Body of pancreas (tissue), 4 donors: ENCODE measurements around the gene NOS1. TPM values are rescaled to one million over a fixed set of nuclear protein-coding genes. Genes with fewer than 3 reads are reported as not detected.

Source experiments
- ATAC-seq: fragments of 150-250 bp; one replicate; pipeline ENCODE4 v1.9.1; 2016
- DNase-seq, 4 donors: peaks; one replicate each; pipeline ENCODE4 v3.0.0-alpha.2; 2019
- H3K27ac ChIP-seq, 4 donors: fragments of 200-600 bp; sonication (generic); 1 replicate in 3 of 4; 2 replicates in 1 of 4; pipeline versions ENCODE4 v1.5.1 to v1.6.1; 2016 to 2019; ENCODE audit warnings: mild to moderate bottlenecking in 1 of 4, mixed read lengths in 1 of 4, moderate library complexity in 1 of 4
- H3K27me3 ChIP-seq, 2 donors: fragments of 200-600 bp; sonication (generic); one replicate each; pipeline ENCODE4 v1.6.0; 2016; ENCODE audit warnings: mild to moderate bottlenecking in 1 of 2
- H3K36me3 ChIP-seq, 2 donors: fragments of 200-600 bp; sonication (generic); replicated peaks in 1 of 2; 2 replicates each; pipeline ENCODE4 v1.5.1; 2016; ENCODE audit warnings: low read depth in 2 of 2; ENCODE audit not compliant: insufficient read depth in 1 of 2
- H3K4me1 ChIP-seq: fragments of 200-600 bp; sonication (generic); one replicate; pipeline ENCODE4 v1.6.0; 2016
- H3K4me3 ChIP-seq, 2 donors: fragments of 200-600 bp; sonication (generic); 1 replicate in 1 of 2; 2 replicates in 1 of 2; pipeline ENCODE4 v1.5.1; 2016 to 2019
- H3K9me3 ChIP-seq, 3 donors: fragments of 200-600 bp; sonication (generic); 1 replicate in 2 of 3; 2 replicates in 1 of 3; pipeline ENCODE4 v1.5.1; 2016
- POLR2A ChIP-seq, 3 donors: fragments of 450-650 bp; IDR thresholded peaks; one replicate each; pipeline ENCODE4 v1.6.1; 2016; ENCODE audit warnings: antibody characterized with exemption in 3 of 3, mild to moderate bottlenecking in 2 of 3
- WGBS, 2 donors: methylation state at CpG; one replicate each; pipeline ENCODE4 v1.1.5; 2017; 5-methylcytosine and 5-hydroxymethylcytosine counted together
- intact Hi-C: fragments of 100-400 bp; cut with DNase I; formaldehyde crosslinking; loops from one replicate; pipeline ENCODE4 v1.15.1; 2023
- total RNA-seq, 2 donors: library from RNA; depleted of rRNA; stranded (reverse); fragments of >200 nt; gene quantifications; one replicate each; pipeline ENCODE4 v1.1.0, GENCODE V29; 2016
- TF ChIP-seq, protein P1 (sequence below), 7 experiments: fragments of 450-650 bp in 4 of 7; fragments of 200-600 bp in 3 of 7; sonication (generic) in 3 of 7; IDR thresholded peaks; one replicate each; pipeline ENCODE4 v1.5.1; 2016 to 2019; ENCODE audit warnings: antibody characterized with exemption in 7 of 7

Gene NOS1
- total RNA-seq, 2 donors from 2014 or later = 0.78 to 12.9 TPM

DNA sequence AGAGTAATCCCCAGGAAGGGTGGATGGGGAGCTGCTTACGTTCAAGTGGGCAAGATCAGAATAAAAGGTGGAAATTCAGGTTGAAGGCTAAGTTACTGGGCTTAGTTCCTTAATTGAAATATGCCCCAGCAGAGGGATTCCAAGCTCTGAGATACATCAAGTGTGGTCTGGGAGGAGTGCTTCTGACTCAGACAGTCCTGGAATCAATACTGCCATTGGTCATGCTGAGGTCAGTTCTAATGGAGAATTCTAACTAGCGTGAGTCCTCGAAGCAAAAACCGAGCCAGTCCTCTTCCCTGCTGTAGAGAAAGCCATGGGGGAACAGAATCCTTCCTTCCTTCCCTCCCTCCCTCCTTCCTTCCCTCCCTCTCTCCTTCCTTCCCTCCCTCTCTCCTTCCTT is 39.9 kb downstream of the NOS1 start:
- no peaks in the 10 kb centered on the region for H3K27me3 ChIP-seq
- no peak overlapping the region for H3K4me3 ChIP-seq
- H3K4me1 ChIP-seq = no peaks in the 10 kb centered on the region
- DNase-seq (no peak), ATAC-seq (no peak)
- TF ChIP-seq, protein P1, sequence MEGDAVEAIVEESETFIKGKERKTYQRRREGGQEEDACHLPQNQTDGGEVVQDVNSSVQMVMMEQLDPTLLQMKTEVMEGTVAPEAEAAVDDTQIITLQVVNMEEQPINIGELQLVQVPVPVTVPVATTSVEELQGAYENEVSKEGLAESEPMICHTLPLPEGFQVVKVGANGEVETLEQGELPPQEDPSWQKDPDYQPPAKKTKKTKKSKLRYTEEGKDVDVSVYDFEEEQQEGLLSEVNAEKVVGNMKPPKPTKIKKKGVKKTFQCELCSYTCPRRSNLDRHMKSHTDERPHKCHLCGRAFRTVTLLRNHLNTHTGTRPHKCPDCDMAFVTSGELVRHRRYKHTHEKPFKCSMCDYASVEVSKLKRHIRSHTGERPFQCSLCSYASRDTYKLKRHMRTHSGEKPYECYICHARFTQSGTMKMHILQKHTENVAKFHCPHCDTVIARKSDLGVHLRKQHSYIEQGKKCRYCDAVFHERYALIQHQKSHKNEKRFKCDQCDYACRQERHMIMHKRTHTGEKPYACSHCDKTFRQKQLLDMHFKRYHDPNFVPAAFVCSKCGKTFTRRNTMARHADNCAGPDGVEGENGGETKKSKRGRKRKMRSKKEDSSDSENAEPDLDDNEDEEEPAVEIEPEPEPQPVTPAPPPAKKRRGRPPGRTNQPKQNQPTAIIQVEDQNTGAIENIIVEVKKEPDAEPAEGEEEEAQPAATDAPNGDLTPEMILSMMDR (IDR thresholded peaks at IDR 0.05) = no peak
- no peak for TF ChIP-seq POLR2A (IDR thresholded peaks at IDR 0.05)
- no peaks in the 10 kb centered on the region for H3K9me3 ChIP-seq
- intact Hi-C loops = no loop called here
- WGBS, 2 donors = 71 to 82% methylated on average over 4 of the region's 4 CpGs
- H3K27ac ChIP-seq = no peak overlapping the region
- H3K36me3 ChIP-seq = no peaks in the 10 kb centered on the region

DNA sequence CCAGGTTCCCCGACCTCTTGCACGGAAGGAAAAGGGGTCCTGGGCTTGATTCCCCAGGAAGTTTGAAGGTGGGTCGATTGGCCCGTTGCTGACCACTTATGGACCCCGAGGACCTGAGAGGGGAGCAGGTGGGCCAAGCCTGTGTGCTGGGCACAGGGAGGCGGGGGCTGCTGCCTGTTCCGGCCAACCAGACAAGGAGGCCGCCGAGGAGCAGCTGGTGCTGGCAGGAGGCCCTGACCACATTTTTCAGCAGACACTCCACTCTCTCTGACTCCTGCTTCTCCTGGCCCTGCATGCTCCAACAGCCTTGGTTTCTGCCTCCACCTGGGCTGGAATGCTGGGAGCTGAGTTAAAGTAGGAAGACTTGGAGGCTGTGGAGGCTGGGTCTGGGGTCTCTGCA is 42.8 kb downstream of the NOS1 start:
- Histone ChIP-seq H3K27ac (no peak overlapping the region), H3K4me1 (no peaks in the 10 kb centered on the region), H3K9me3 (no peaks in the 10 kb centered on the region), H3K27me3 (no peaks in the 10 kb centered on the region), H3K4me3 (no peak overlapping the region), H3K36me3 (no peaks in the 10 kb centered on the region)
- TF ChIP-seq, protein P1 (IDR thresholded peaks at IDR 0.05) = no peak
- TF ChIP-seq POLR2A (IDR thresholded peaks at IDR 0.05) = no peak
- WGBS, 2 donors = 76 to 90% methylated on average over 9 of the region's 9 CpGs
- DNase-seq (no peak), ATAC-seq (no peak)
- intact Hi-C loops = no loop called here

DNA sequence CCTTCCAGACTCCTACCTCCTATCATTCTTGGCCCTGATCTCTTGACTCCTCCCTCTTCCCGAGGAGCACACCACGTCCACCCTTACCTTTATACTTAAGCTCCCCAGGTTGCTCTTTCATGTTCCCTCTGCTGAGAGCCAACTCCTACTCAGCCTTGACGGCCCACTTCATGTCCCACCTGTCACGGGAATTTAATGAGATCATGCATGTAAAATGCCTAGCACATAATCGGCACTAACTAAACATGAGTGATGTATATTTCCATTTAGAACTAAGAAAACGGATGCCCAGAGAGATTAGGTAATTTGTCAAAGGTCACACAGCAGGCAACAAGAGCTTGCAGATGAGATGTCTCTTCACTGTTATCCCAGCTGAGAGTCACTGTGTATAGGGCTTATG is 45.1 kb downstream of the NOS1 start:
- H3K4me3 ChIP-seq = no peak overlapping the region
- intact Hi-C loops = no loop called here
- DNase-seq (no peak), ATAC-seq (no peak)
- TF ChIP-seq POLR2A (IDR thresholded peaks at IDR 0.05) = no peak
- TF ChIP-seq, protein P1 (IDR thresholded peaks at IDR 0.05) = no peak
- H3K36me3 ChIP-seq = no peaks in the 10 kb centered on the region
- no peak overlapping the region for H3K27ac ChIP-seq
- H3K4me1 ChIP-seq = no peaks in the 10 kb centered on the region
- H3K27me3 ChIP-seq = no peaks in the 10 kb centered on the region
- no peaks in the 10 kb centered on the region for H3K9me3 ChIP-seq
- WGBS, 2 donors = 76 to 88% methylated on average over 6 of the region's 6 CpGs

DNA sequence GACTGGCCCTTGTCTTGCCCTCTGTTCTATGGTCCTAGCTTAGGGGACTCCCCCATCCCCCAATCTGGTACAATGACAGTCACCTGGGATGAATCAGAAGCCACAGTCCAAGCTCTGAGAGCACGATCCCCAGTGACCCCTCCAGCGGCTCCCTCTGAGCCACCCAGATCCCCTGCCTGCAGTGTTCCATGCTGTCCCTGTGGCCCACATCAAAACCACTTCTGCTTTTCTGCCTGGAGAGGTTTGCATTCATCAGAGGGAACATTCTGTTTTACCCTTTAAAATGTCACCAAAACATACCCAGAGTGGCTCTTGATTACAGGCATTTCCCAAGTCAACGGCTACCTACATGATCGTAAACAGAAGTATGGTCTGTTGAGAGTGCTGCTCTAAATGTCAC is 47.5 kb downstream of the NOS1 start:
- Histone ChIP-seq H3K4me3 (no peak overlapping the region), H3K27ac (no peak overlapping the region), H3K4me1 (no peaks in the 10 kb centered on the region), H3K9me3 (no peaks in the 10 kb centered on the region), H3K27me3 (no peaks in the 10 kb centered on the region), H3K36me3 (no peaks in the 10 kb centered on the region)
- intact Hi-C loops = no loop called here
- 55 to 56% methylated on average over 4 of the region's 4 CpGs for WGBS, 2 donors
- DNase-seq (no peak), ATAC-seq (no peak)
- no peak for TF ChIP-seq POLR2A (IDR thresholded peaks at IDR 0.05)
- TF ChIP-seq, protein P1 (IDR thresholded peaks at IDR 0.05) = no peak

DNA sequence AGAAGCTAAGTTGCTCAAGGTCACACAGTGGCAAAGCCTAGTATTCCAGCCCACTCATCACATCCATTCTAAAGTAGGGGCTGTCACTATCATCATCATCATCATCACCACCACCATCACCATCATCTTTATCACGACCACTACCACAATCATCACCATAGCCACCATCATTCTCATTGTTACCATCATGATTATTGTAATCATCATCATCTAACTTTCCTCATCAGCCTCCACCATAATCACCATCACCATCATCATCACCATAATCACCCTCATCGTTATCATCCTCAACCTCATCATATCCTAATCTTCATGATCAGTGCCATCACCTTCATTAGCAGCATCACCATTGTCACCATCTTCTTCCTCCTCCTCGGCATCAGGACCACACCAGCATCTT is 48.7 kb downstream of the NOS1 start:
- H3K27ac ChIP-seq = no peak overlapping the region
- 59 to 91% methylated on average over 2 to 3 of the region's 3 CpGs for WGBS, 2 donors
- H3K4me1 ChIP-seq = no peaks in the 10 kb centered on the region
- H3K36me3 ChIP-seq = no peaks in the 10 kb centered on the region
- intact Hi-C loops = no loop called here
- no peak overlapping the region for H3K4me3 ChIP-seq
- ATAC-seq (no peak), DNase-seq (no peak)
- H3K27me3 ChIP-seq = no peaks in the 10 kb centered on the region
- H3K9me3 ChIP-seq = no peaks in the 10 kb centered on the region
- TF ChIP-seq, protein P1 (IDR thresholded peaks at IDR 0.05) = no peak
- TF ChIP-seq POLR2A (IDR thresholded peaks at IDR 0.05) = no peak
